ENCODE results near the gene IGF1R. TPM values are rescaled to one million over a fixed set of nuclear protein-coding genes. Genes with fewer than 3 reads are reported as not detected.

The IGF1R gene
- total and polyA plus RNA-seq, 2 of the 13 experiments (the other 11 are each of a cell fraction or from before 2014, with no cell fraction given): 15.9 to 18.4 TPM

DNA sequence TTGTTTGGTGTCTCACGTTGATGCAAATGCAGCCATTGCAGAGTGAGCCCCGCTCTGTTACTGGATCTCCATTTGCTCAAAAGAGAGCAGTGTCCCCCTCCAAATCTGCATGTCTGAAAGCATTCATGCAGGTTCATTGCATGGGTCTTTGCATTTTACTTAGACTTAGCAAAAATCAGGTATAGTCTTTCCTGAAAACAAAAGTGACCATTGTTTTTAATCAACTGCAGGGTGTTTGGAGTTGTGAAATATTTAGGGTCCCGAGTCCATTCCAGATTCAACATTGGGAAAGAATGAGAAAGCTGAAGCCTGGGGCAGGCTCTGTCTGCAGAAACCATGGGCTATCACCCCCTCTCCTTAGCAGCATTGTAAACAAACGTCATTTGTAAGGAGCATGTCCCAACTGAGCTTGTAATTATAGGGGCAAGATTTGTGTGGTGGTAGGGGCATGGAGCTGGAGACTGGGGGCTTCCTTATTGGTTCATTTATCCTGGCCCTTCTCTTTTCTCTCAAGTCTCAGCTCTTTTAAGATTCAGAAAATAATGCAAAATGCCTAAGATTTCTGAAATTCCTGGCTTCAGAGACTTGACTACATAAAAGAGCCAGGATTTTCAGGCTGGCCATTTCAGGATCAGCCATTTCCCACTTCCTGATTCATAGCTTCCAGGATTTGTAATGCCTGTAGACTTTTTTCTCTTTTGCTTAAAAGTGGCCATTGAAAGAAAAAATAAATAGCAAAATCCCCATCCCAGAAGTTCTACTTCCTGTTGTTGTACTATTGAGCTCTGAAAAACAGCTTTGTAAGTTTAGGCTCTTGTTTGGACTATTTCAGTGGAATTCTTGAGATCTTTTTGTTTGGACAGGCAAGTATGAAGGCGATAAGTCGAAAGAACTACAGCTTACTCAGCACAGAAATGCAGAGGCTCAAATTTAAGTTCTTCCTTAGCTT is 23.0 kb downstream of the IGF1R start (continued):
- no peak for TF ChIP-seq REPIN1 (CRISPR knock-in tag; IDR thresholded peaks at IDR 0.05; ENCODE audit: borderline replicate concordance, low read depth)
- no peak for TF ChIP-seq CBX5 (CRISPR knock-in tag; IDR thresholded peaks at IDR 0.05; ENCODE audit: borderline replicate concordance)
- TF ChIP-seq HOXA3 (CRISPR knock-in tag; IDR thresholded peaks at IDR 0.05): peak; percentile 79
- TF ChIP-seq, protein P1, sequence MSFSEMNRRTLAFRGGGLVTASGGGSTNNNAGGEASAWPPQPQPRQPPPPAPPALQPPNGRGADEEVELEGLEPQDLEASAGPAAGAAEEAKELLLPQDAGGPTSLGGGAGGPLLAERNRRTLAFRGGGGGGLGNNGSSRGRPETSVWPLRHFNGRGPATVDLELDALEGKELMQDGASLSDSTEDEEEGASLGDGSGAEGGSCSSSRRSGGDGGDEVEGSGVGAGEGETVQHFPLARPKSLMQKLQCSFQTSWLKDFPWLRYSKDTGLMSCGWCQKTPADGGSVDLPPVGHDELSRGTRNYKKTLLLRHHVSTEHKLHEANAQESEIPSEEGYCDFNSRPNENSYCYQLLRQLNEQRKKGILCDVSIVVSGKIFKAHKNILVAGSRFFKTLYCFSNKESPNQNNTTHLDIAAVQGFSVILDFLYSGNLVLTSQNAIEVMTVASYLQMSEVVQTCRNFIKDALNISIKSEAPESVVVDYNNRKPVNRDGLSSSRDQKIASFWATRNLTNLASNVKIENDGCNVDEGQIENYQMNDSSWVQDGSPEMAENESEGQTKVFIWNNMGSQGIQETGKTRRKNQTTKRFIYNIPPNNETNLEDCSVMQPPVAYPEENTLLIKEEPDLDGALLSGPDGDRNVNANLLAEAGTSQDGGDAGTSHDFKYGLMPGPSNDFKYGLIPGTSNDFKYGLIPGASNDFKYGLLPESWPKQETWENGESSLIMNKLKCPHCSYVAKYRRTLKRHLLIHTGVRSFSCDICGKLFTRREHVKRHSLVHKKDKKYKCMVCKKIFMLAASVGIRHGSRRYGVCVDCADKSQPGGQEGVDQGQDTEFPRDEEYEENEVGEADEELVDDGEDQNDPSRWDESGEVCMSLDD (CRISPR knock-in tag; IDR thresholded peaks at IDR 0.05; ENCODE audit: borderline replicate concordance): 0 out of 2 replicates have a peak, but pooled peaks have one; percentile 53
- TF ChIP-seq HES4 (CRISPR knock-in tag; IDR thresholded peaks at IDR 0.05; ENCODE audit: borderline replicate concordance): no peak
- no peak for TF ChIP-seq ZNF660 (CRISPR knock-in tag; IDR thresholded peaks at IDR 0.05; ENCODE audit: borderline replicate concordance, low read depth)
- TF ChIP-seq NONO (IDR thresholded peaks at IDR 0.05): no peak
- TF ChIP-seq NONO (CRISPR knock-in tag; conservative IDR thresholded peaks at IDR 0.05): no peak
- 0 out of 2 replicates have a peak, but pooled peaks have one; percentile 36 for TF ChIP-seq ZFP90 (CRISPR knock-in tag; IDR thresholded peaks at IDR 0.05; ENCODE audit: borderline replicate concordance)
- TF ChIP-seq, protein P2, sequence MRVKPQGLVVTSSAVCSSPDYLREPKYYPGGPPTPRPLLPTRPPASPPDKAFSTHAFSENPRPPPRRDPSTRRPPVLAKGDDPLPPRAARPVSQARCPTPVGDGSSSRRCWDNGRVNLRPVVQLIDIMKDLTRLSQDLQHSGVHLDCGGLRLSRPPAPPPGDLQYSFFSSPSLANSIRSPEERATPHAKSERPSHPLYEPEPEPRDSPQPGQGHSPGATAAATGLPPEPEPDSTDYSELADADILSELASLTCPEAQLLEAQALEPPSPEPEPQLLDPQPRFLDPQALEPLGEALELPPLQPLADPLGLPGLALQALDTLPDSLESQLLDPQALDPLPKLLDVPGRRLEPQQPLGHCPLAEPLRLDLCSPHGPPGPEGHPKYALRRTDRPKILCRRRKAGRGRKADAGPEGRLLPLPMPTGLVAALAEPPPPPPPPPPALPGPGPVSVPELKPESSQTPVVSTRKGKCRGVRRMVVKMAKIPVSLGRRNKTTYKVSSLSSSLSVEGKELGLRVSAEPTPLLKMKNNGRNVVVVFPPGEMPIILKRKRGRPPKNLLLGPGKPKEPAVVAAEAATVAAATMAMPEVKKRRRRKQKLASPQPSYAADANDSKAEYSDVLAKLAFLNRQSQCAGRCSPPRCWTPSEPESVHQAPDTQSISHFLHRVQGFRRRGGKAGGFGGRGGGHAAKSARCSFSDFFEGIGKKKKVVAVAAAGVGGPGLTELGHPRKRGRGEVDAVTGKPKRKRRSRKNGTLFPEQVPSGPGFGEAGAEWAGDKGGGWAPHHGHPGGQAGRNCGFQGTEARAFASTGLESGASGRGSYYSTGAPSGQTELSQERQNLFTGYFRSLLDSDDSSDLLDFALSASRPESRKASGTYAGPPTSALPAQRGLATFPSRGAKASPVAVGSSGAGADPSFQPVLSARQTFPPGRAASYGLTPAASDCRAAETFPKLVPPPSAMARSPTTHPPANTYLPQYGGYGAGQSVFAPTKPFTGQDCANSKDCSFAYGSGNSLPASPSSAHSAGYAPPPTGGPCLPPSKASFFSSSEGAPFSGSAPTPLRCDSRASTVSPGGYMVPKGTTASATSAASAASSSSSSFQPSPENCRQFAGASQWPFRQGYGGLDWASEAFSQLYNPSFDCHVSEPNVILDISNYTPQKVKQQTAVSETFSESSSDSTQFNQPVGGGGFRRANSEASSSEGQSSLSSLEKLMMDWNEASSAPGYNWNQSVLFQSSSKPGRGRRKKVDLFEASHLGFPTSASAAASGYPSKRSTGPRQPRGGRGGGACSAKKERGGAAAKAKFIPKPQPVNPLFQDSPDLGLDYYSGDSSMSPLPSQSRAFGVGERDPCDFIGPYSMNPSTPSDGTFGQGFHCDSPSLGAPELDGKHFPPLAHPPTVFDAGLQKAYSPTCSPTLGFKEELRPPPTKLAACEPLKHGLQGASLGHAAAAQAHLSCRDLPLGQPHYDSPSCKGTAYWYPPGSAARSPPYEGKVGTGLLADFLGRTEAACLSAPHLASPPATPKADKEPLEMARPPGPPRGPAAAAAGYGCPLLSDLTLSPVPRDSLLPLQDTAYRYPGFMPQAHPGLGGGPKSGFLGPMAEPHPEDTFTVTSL (CRISPR knock-in tag; IDR thresholded peaks at IDR 0.05; ENCODE audit: borderline replicate concordance): peak; percentile 82; the same call in 1 of the 2 replicates
- no peak for TF ChIP-seq ARNT (IDR thresholded peaks at IDR 0.05)
- TF ChIP-seq CAMTA2 (CRISPR knock-in tag; IDR thresholded peaks at IDR 0.05; ENCODE audit: borderline replicate concordance): no peak
- TF ChIP-seq, protein P3, sequence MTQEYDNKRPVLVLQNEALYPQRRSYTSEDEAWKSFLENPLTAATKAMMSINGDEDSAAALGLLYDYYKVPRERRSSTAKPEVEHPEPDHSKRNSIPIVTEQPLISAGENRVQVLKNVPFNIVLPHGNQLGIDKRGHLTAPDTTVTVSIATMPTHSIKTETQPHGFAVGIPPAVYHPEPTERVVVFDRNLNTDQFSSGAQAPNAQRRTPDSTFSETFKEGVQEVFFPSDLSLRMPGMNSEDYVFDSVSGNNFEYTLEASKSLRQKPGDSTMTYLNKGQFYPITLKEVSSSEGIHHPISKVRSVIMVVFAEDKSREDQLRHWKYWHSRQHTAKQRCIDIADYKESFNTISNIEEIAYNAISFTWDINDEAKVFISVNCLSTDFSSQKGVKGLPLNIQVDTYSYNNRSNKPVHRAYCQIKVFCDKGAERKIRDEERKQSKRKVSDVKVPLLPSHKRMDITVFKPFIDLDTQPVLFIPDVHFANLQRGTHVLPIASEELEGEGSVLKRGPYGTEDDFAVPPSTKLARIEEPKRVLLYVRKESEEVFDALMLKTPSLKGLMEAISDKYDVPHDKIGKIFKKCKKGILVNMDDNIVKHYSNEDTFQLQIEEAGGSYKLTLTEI (CRISPR knock-in tag; conservative IDR thresholded peaks at IDR 0.05): no peak
- no peak for TF ChIP-seq FOXC1 (CRISPR knock-in tag; IDR thresholded peaks at IDR 0.05; ENCODE audit: borderline replicate concordance)
- TF ChIP-seq, protein P4, sequence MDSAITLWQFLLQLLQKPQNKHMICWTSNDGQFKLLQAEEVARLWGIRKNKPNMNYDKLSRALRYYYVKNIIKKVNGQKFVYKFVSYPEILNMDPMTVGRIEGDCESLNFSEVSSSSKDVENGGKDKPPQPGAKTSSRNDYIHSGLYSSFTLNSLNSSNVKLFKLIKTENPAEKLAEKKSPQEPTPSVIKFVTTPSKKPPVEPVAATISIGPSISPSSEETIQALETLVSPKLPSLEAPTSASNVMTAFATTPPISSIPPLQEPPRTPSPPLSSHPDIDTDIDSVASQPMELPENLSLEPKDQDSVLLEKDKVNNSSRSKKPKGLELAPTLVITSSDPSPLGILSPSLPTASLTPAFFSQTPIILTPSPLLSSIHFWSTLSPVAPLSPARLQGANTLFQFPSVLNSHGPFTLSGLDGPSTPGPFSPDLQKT (CRISPR knock-in tag; IDR thresholded peaks at IDR 0.05; ENCODE audit: borderline replicate concordance): no peak
- no peak for TF ChIP-seq ZNF10 (CRISPR knock-in tag; IDR thresholded peaks at IDR 0.05; ENCODE audit: borderline replicate concordance, low read depth)
